ENCODE measurements around the gene GSTA1.
"Not testable (repeated sequence)": the region's sequence is repeated elsewhere in the genome, so short reads cannot be mapped to it uniquely, and the experiment has no call there.

GSTA1 gene

DNA sequence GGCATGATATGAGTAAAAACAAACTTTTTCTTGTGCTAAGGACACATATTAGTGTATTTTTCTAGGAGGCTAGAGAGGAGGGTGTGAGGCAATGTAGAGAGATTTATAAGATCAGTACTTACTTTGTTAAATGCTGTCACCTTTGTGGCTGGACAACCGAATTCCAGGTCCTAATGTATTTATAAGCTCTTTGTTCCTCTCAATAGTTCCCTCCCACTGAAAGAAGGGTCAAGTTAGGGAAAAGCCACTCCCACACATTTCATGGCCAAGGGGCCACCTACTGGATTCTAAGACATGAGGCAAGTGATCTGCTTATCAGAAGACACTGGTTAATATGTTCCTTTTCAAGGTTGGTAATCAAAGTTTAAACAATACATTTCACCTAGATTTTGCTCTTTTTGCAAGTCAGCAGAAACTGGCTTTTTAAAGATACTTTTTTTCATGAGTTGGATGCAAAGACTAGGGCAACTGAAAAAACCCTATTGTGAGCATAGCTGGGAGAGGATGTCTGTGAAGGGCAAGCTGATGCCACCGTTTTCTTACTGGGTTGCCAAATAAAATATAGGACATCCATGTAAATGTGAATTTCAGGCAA, 40.2 kb downstream of the GSTA1 start, which contains the start of gene GSTA2:
Gene GSTA2, minus strand, starts transcription at position 154 of the 595 bp plus-strand sequence. CDS start 5,528 bp downstream, outside the sequence.
- H3K4me3 ChIP-seq (ENCODE audit: low read depth, low read length); H2AFZ ChIP-seq: not testable (repeated sequence)

DNA sequence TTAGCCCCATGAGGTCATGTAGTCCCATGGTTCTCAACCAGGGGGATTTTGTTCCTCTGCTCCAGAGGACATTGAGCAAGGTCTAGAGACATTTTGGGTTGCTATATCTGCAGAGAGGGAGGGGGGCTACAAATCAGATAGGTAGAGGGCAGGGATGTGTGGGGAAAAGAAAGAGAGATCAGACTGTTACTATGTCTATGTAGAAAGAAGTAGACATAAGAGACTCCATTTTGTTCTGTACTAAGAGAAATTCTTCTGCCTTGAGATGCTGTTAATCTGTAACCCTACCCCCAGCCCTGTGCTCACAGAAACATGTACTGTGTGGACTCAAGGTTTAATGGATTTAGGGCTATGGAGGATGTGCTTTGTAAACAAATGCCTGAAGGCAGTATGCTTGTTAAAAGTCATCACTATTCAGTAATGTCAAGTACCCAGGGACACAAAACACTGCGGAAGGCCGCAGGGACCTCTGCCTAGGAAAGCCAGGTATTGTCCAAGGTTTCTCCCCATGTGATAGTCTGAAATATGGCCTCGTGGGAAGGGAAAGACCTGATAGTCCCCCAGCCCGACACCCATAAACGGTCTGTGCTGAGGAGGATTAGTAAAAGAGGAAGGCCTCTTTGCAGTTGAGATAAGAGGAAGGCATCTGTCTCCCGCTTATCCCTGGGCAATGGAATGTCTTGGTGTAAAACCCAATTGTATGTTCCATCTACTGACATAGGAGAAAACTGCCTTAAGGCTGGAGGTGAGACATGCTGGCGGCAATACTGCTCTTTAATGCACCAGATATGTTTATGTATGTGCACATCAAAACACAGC, 41.7 kb downstream of the GSTA1 start:
- not testable (repeated sequence) for H3K4me3 ChIP-seq (ENCODE audit: low read depth, low read length); H3K36me3 ChIP-seq (ENCODE audit: control insufficient read depth, insufficient read depth, low read length); H3K4me2 ChIP-seq (ENCODE audit: low read length); H2AFZ ChIP-seq; H3K9me3 ChIP-seq (ENCODE audit: control insufficient read depth, low read length); H3K27me3 ChIP-seq (ENCODE audit: control insufficient read depth, insufficient read depth, low read length); H3K79me2 ChIP-seq; H3K27ac ChIP-seq; H3K9ac ChIP-seq; H3K4me1 ChIP-seq

More for the DNA sequence above, 40.2 kb downstream of the GSTA1 start, which contains the start of gene GSTA2:
- H3K4me1 ChIP-seq; H3K27me3 ChIP-seq (ENCODE audit: control insufficient read depth, insufficient read depth, low read length); H3K36me3 ChIP-seq (ENCODE audit: control insufficient read depth, insufficient read depth, low read length); H3K9me3 ChIP-seq (ENCODE audit: control insufficient read depth, low read length); H3K4me2 ChIP-seq (ENCODE audit: low read length); H3K9ac ChIP-seq; H3K27ac ChIP-seq; H3K79me2 ChIP-seq: not testable (repeated sequence)

DNA sequence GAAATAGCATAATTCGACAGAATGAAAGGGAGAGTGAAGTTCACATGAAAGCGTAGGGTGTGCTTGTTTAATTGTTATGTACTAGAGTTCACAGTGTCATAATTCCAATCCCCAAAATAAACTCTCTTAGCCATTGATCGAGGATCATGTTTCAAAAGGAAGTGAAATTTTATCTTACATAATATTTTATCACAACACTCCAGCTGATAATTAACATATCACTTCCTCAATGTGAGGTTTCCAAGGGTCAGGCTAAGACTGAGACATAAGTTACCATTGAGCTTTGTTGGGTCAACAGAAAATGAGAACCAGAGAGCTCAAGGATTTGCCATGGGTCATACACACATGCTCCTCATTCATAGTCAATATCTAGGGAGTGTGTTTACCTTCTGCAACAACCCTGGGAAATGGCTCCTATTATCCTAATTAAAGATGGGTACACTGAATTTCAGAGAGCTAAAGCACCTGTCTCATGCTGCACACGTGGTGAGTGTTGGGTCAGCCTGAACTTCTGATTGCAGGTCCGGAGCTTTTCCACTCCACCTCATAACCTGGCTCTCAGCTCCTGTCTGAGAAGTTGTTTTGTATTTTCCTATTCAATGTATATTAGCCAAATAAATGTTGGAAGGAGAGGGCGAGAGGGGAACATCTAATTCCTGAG, 43.4 kb downstream of the GSTA1 start:
- Histone ChIP-seq H3K79me2 (no peaks in the 10 kb centered on the region), H3K4me2 (ENCODE audit: low read length) (no peak overlapping the region), H3K36me3 (ENCODE audit: control insufficient read depth, insufficient read depth, low read length) (no peaks in the 10 kb centered on the region), H3K27ac (no peak overlapping the region), H3K9me3 (ENCODE audit: control insufficient read depth, low read length) (no peaks in the 10 kb centered on the region), H3K4me3 (ENCODE audit: low read depth, low read length) (no peak overlapping the region), H3K9ac (no peak overlapping the region), H2AFZ (no peak overlapping the region), H3K4me1 (no peaks in the 10 kb centered on the region), H3K27me3 (ENCODE audit: control insufficient read depth, insufficient read depth, low read length) (no peaks in the 10 kb centered on the region)
- TF ChIP-seq CTCF (IDR thresholded peaks at IDR 0.05) = no peak

GRCh38 chr6:52759085-52759484, 44.5 kb downstream of the GSTA1 start:
- Histone ChIP-seq H3K9me3 (ENCODE audit: control insufficient read depth, low read length) (no peaks in the 10 kb centered on the region), H3K79me2 (no peaks in the 10 kb centered on the region), H3K27me3 (ENCODE audit: control insufficient read depth, insufficient read depth, low read length) (no peaks in the 10 kb centered on the region), H3K4me3 (ENCODE audit: low read depth, low read length) (no peak overlapping the region), H3K27ac (no peak overlapping the region), H3K9ac (no peak overlapping the region), H2AFZ (no peak overlapping the region), H3K4me2 (ENCODE audit: low read length) (no peak overlapping the region), H3K4me1 (no peaks in the 10 kb centered on the region), H3K36me3 (ENCODE audit: control insufficient read depth, insufficient read depth, low read length) (no peaks in the 10 kb centered on the region)
- no peak for TF ChIP-seq CTCF (IDR thresholded peaks at IDR 0.05)

GRCh38 chr6:52757651-52758338, 45.8 kb downstream of the GSTA1 start:
- not testable (repeated sequence) for H3K4me2 ChIP-seq (ENCODE audit: low read length); H3K79me2 ChIP-seq; H3K4me3 ChIP-seq (ENCODE audit: low read depth, low read length); H3K4me1 ChIP-seq; H3K9ac ChIP-seq; H3K27ac ChIP-seq; H3K36me3 ChIP-seq (ENCODE audit: control insufficient read depth, insufficient read depth, low read length); H3K27me3 ChIP-seq (ENCODE audit: control insufficient read depth, insufficient read depth, low read length); H2AFZ ChIP-seq; H3K9me3 ChIP-seq (ENCODE audit: control insufficient read depth, low read length)
